GM12873 (cell line): ENCODE measurements around the gene RAVER2.

Experiments
- TF ChIP-seq, protein P1 (sequence below): IDR thresholded peaks from 2 replicates; pipeline ENCODE4 v1.5.1; 2012; ENCODE audit warnings: low read depth, mild to moderate bottlenecking, moderate library complexity, low read length, control low read depth; ENCODE audit not compliant: insufficient read depth; ENCODE audit errors: missing control alignments

Gene RAVER2

DNA sequence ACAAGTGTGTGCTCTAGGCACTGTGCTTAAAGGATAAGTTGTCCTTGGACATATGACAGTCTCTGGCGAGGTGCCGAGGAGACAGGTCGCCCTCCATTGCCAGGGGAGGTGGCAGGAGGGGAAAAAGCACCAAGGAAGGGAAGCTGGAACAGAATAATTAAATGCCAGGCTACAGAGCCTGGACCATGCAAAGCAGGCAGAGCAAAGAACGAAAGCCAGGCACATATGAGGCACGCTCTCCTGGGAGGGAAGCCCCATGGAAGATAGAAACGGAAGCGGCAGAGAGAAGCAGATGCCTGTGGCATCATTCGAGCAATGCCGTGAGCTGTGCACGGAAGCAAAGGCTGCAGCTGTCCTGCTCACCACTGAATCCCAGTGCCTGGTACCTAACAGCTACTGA lies 130.2 kb downstream of the RAVER2 start:
- TF ChIP-seq, protein P1, sequence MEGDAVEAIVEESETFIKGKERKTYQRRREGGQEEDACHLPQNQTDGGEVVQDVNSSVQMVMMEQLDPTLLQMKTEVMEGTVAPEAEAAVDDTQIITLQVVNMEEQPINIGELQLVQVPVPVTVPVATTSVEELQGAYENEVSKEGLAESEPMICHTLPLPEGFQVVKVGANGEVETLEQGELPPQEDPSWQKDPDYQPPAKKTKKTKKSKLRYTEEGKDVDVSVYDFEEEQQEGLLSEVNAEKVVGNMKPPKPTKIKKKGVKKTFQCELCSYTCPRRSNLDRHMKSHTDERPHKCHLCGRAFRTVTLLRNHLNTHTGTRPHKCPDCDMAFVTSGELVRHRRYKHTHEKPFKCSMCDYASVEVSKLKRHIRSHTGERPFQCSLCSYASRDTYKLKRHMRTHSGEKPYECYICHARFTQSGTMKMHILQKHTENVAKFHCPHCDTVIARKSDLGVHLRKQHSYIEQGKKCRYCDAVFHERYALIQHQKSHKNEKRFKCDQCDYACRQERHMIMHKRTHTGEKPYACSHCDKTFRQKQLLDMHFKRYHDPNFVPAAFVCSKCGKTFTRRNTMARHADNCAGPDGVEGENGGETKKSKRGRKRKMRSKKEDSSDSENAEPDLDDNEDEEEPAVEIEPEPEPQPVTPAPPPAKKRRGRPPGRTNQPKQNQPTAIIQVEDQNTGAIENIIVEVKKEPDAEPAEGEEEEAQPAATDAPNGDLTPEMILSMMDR: no peak

DNA sequence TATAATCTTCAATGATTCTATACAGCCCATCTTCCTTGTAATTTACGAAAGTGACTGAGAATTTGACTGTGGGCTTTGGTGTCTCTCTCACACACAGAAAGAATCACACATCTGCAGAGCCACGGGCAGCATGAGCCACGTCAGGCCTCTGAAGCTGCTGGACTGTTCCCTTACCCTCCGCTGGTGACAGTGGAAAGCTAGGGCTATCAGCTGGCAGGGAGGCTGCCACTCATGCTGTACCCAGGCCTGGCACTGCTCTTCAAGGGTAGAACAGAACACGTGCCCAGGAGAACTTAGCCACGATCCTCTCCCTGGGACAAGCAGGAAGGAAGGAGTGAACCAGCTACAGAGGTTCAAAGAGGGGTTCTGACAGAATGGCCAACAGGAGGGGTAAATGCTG lies 130.7 kb downstream of the RAVER2 start:
- TF ChIP-seq, protein P1: no peak

DNA sequence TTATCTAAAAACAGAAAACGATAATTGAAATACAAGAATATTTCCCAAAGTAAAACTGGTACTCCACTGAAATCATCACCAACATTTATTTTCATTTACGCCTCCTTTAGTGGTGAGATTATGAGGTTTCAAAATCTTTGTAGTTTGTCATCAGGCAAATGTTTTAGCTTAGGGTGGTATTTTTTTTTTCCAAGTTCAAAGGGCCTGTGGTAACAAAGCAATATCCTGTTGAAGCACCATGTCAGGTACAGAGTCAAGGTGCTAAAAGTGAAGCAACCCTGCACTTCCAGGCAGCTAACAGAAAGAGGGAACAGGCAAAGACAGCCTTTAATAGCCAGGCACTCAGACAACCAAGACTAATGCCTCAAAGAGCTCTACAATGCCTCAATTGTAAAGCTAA lies 132.3 kb downstream of the RAVER2 start:
- TF ChIP-seq, protein P1: no peak

DNA sequence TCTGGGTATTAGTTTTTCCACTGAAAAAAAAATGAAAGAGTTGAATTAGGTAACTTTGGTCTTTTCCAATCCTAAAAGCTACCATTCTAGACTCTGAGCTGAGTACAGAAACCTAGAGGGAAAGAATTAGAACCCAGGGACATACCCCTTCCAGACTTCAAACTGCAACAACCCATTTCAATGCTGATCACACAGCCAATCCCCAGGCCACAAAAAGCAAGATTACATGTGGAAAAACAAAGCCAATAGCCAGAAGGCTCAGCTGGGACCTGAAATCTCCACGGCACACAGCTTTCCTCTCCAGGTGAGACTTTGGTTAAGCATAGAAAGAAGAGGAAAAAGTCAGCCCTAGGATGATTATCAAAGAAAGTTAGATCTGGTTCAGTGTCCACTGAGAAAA lies 132.7 kb downstream of the RAVER2 start:
- TF ChIP-seq, protein P1: no peak

DNA sequence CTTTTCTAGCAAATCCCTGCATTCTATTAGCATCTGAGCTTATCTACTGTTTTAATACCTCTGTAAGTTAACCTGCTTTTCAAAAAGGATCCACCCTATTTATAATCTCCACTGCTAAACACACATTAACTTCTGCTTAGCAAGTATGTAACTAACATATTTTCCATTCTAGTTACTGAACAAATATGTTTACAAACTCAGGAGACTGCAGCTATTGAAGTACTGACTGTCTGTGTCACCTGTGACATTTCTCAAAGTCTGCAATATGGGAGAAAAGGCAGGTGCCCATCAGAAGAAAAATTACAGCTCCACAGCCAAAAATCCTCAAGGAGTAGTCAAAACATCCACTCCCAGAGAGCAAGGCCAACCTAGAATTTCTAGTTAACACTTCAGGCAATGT lies 133.2 kb downstream of the RAVER2 start:
- TF ChIP-seq, protein P1: no peak

DNA sequence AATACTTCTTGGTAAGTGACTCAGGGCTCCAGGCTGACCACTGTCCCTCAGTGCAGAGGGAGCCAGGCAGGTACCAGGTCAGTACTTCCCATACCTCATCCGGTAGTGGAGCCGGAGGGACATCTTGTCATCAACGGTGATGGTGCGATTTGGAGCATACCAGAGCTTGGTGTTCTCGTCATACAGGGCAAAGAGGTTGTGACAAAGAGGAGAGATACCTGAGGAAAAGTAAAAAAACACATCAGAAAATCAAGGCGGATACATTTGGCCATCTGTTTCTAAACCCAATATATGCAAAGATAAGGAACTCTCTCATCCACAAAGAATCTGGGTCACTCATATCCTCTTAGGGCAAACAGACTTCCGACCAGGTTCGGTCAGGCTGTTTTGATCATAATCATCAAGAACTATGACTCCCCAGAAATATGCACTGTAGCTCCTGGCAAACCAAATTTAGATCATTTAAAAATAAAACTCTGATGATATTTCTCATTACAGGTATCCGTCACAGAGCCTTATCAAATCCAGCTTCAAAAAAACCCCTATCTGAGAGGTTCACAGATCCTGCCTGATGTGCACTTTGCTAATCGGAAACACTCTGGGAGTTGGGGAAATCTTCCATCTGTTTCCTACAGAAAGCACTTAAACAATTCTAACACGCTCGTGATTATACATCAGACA lies 134.2 kb downstream of the RAVER2 start:
- TF ChIP-seq, protein P1: no peak

DNA sequence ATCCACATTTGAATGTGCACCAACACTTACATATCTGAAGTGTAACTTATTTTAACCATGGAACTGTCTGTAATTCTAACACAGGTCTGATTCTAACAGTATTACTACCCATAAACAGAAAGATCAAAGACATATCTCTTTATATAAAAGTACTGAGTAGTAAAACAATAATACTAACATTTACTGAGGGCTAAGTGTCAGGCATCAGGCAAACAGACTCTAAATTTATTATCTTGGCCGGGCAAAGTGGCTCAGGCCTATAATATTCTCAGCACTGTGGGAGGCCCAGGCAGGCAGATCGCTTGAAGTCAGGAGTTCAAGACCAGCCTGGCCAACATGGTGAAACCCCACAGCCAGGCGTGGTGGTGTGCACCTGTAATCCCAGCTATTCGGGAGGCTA lies 135.6 kb downstream of the RAVER2 start:
- TF ChIP-seq, protein P1: no peak
